Pancreas (tissue), 10 donors: ENCODE measurements around the gene HLA-DOB. TPM values are rescaled to one million over a fixed set of nuclear protein-coding genes. Genes with fewer than 3 reads are reported as not detected.

Experiments used
- ATAC-seq, 4 donors: fragments of 200-7000 bp; cut with Tn5 transposase; one replicate each; pipeline versions ENCODE4 v1.8.0 to v1.9.1; 2020; ENCODE audit warnings: mild to moderate bottlenecking in 4 of 4, moderate library complexity in 4 of 4
- DNase-seq, 6 donors: peaks; one replicate each; pipeline ENCODE4 v3.0.0-alpha.2; 2020
- FAIRE-seq: peaks from 2 replicates; lab custom pipeline; 2012; peaks lifted over from hg19 to GRCh38; lab: Jason Lieb, UNC
- H3K27ac ChIP-seq, 4 donors: fragments of 200-600 bp; sonication (generic); 1 replicate in 3 of 4; 2 replicates in 1 of 4; pipeline versions ENCODE4 v1.5.0 to v1.8.0; 2020
- H3K27me3 ChIP-seq, 4 donors: fragments of 200-600 bp; one replicate each; pipeline ENCODE4 v1.8.0; 2021
- H3K36me3 ChIP-seq, 3 donors: fragments of 200-600 bp; sonication (generic) in 1 of 3; one replicate each; pipeline versions ENCODE4 v1.5.0 to v1.8.0; 2020 to 2021
- H3K4me1 ChIP-seq, 3 donors: fragments of 200-600 bp; one replicate each; pipeline ENCODE4 v1.8.0; 2021
- H3K4me3 ChIP-seq, 4 donors: fragments of 200-600 bp; sonication (generic) in 2 of 4; one replicate each; pipeline versions ENCODE4 v1.5.0 to v1.8.0; 2020 to 2021
- H3K9me3 ChIP-seq, 4 donors: fragments of 200-600 bp; one replicate each; pipeline ENCODE4 v1.8.0; 2021
- CTCF ChIP-seq, 4 donors: fragments of 200-600 bp; sonication (generic) in 3 of 4; IDR thresholded peaks; one replicate each; pipeline versions ENCODE4 v1.5.0 to v1.8.0; 2021; ENCODE audit warnings: antibody characterized with exemption in 4 of 4
- WGBS, 2 donors: extraction: QIAGEN DNeasy Blood & Tissue Kit; methylation state at CpG; one replicate each; pipeline ENCODE4 v1.1.7; 2013; 5-methylcytosine and 5-hydroxymethylcytosine counted together
- intact Hi-C, 3 donors: fragments of 100-400 bp; cut with DNase I; formaldehyde crosslinking; loops; one replicate each; pipeline versions ENCODE4 v1.11.1 to v1.14.2; 2022
- polyA plus RNA-seq, 2 donors: library from polyadenylated mRNA; stranded (reverse); fragments of 200-250 nt; gene quantifications; one replicate each; pipeline ENCODE4 v1.2.3, GENCODE V29; 2013
- total RNA-seq, 6 donors: library from RNA; stranded (reverse); fragmentation: NEBNext Ultra II Directional in 4 of 6; extraction: Animal tissue kit (Norgen Biotek cat#: 25700) in 4 of 6; gene quantifications; one replicate each; pipeline versions ENCODE4 v1.2.1 to v1.2.4, GENCODE V29; 2021 to 2023
- donor health status: healthy with polysubstance abuse.
- donor health status: DM: no; HTN: no; CAD: no; lungs with moderate emphysema.
- donor health status: DM: no; HTN: no; CAD: no.
- donor health status: control.
- donor health status: control.
- donor health status: Bipolar disorder and iron deficiency.
- donor health status: DM: yes; HTN: yes; CAD: no.
- donor health status: DM: no; HTN: no; CAD: no.
- donor health status: DM: no; HTN: no; CAD: no.
- donor health status: DM: yes; HTN: yes; CAD: no.

HLA-DOB gene
- total and polyA plus RNA-seq, 8 donors, result 0.21 to 0.87 (median 0.45) TPM; not detected in 4

GRCh38 chr6:32830017-32830416, 13.2 kb upstream of the HLA-DOB start:
- peaks cover 0 to 4% (median 0%) of the 10 kb centered on the region in 3 donors for H3K4me1 ChIP-seq
- DNase-seq (no peak), FAIRE-seq (no peak), ATAC-seq (no peak)
- H3K27ac ChIP-seq, result no peak overlapping the region
- intact Hi-C loops, result no loop called here
- no peak for TF ChIP-seq CTCF (IDR thresholded peaks at IDR 0.05)
- 96% methylated on average over 3 to 5 of the region's 5 CpGs for WGBS, 2 donors
- H3K36me3 ChIP-seq, result peaks cover 0 to 8% (median 7%) of the 10 kb centered on the region in 3 donors
- no peaks in the 10 kb centered on the region for H3K9me3 ChIP-seq
- H3K4me3 ChIP-seq, result no peak overlapping the region
- H3K27me3 ChIP-seq, result no peaks in the 10 kb centered on the region

GRCh38 chr6:32829495-32829894, 12.7 kb upstream of the HLA-DOB start:
- 72 to 79% methylated on average over 7 of the region's 7 CpGs for WGBS, 2 donors
- Histone ChIP-seq H3K4me3 (no peak overlapping the region), H3K36me3 (peaks cover 0 to 8% (median 7%) of the 10 kb centered on the region in 3 donors), H3K9me3 (no peaks in the 10 kb centered on the region), H3K27me3 (no peaks in the 10 kb centered on the region), H3K27ac (no peak overlapping the region), H3K4me1 (peaks cover 0 to 4% (median 0%) of the 10 kb centered on the region in 3 donors)
- ATAC-seq (peak in 1 of 4 donors; percentile 37), FAIRE-seq (no peak), DNase-seq (no peak)
- intact Hi-C loops, result loop anchor here in 2 of 3 donors (5.0 kb wide), 2 partner anchors 33 to 38 kb away; no protein-coding TSS in a partner anchor
- TF ChIP-seq CTCF (IDR thresholded peaks at IDR 0.05), result no peak

- intact Hi-C loops, result loop anchor here in 2 of 3 donors (5.0 kb wide), 2 partner anchors 35 to 40 kb away; no protein-coding TSS in a partner anchor
Measured at GRCh38 chr6:32827025-32827424, 10.2 kb upstream of the HLA-DOB start.

GRCh38 chr6:32825966-32826365, 9.2 kb upstream of the HLA-DOB start:
- ATAC-seq, result peak; percentile 56 to 87 (median 86)
- H3K4me1 ChIP-seq, result peaks cover 0 to 4% (median 0%) of the 10 kb centered on the region in 3 donors
- peak in 2 of 4 donors; percentile 20 to 22 for TF ChIP-seq CTCF (IDR thresholded peaks at IDR 0.05)
- no peak for FAIRE-seq
- no peaks in the 10 kb centered on the region for H3K9me3 ChIP-seq
- no peaks in the 10 kb centered on the region for H3K27me3 ChIP-seq
- H3K4me3 ChIP-seq, result no peak overlapping the region
- peak overlapping the region in 2 of 4 donors; percentile 4 to 33 for H3K27ac ChIP-seq
- intact Hi-C loops, result loop anchor here in 2 of 3 donors (5.0 kb wide), 2 partner anchors 36 to 41 kb away; no protein-coding TSS in a partner anchor
- 42 to 63% methylated on average over 2 of the region's 2 CpGs for WGBS, 2 donors
- peaks cover 0 to 8% (median 7%) of the 10 kb centered on the region in 3 donors for H3K36me3 ChIP-seq
- DNase-seq, result no peak

More at GRCh38 chr6:32827025-32827424, 10.2 kb upstream of the HLA-DOB start:
- Histone ChIP-seq H3K9me3 (no peaks in the 10 kb centered on the region), H3K27ac (peak overlapping the region in 1 of 4 donors; percentile 9), H3K27me3 (no peaks in the 10 kb centered on the region), H3K36me3 (peaks cover 0 to 8% (median 7%) of the 10 kb centered on the region in 3 donors), H3K4me1 (peaks cover 0 to 4% (median 0%) of the 10 kb centered on the region in 3 donors), H3K4me3 (no peak overlapping the region)
- ATAC-seq, result peak in 2 of 4 donors; percentile 56 to 75
- no peak for TF ChIP-seq CTCF (IDR thresholded peaks at IDR 0.05)
- DNase-seq, result no peak
- WGBS, 2 donors, result 55 to 57% methylated on average over 3 of the region's 3 CpGs
- FAIRE-seq, result no peak

GRCh38 chr6:32819729-32820128, 2.9 kb upstream of the HLA-DOB start:
- no peaks in the 10 kb centered on the region for H3K36me3 ChIP-seq
- H3K27me3 ChIP-seq, result no peaks in the 10 kb centered on the region
- no peaks in the 10 kb centered on the region for H3K9me3 ChIP-seq
- H3K27ac ChIP-seq, result no peak overlapping the region
- no peaks in the 10 kb centered on the region for H3K4me1 ChIP-seq
- DNase-seq (no peak), FAIRE-seq (no peak), ATAC-seq (no peak)
- WGBS, 2 donors, result 58 to 59% methylated on average over 3 of the region's 3 CpGs
- intact Hi-C loops, result no loop called here
- no peak overlapping the region for H3K4me3 ChIP-seq
- TF ChIP-seq CTCF (IDR thresholded peaks at IDR 0.05), result no peak
